ENCODE measurements around the gene LARGE1. TPM values are rescaled to one million over a fixed set of nuclear protein-coding genes. Genes with fewer than 3 reads are reported as not detected.
A peak's percentile ranks its signal among the peaks of the same experiment; 100 is the strongest.

The LARGE1 gene
- total and polyA plus RNA-seq, 2 of the 13 experiments (the other 11 are each of a cell fraction or from before 2014, with no cell fraction given): 8.4 to 11.0 TPM

DNA sequence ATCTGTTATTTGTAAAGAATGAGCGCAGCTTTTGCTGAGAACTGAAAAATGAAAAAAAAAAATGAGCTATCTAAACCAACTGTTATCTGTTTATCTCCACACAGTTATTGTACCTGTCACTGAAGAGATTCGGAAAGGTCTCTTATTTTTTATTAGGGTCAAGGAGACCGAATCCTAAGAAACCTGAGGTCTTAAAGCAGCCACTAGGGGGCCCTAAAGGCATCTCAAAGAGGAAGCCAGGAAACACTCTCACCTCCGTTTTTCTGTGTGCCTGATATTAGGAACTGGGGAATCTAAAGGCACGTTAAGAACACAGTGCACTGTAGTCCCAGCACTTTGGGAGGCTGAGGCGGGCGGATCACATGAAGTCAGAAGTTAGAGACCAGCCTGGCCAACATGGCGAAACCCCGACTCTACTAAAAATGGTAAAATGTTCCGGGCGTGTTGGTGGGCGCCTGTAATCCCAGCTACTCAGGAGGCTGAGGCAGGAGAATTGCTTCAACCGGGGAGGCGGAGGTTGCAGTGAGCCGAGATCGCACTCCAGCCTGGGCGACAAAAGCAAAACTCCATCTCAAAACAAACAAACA lies 3.5 kb upstream of the LARGE1 start:
- 34% methylated on average over 17 of the region's 17 CpGs for WGBS (ENCODE audit: low lambda C conversion rate)
- TF ChIP-seq FIP1L1 (IDR thresholded peaks at IDR 0.05; ENCODE audit: borderline replicate concordance, insufficient read depth, low read depth, low read length) (no peak), MXD1 (CRISPR knock-in tag; IDR thresholded peaks at IDR 0.05) (no peak), SMC3 (IDR thresholded peaks at IDR 0.05; ENCODE audit: low read length) (peak; percentile 69), ZIK1 (CRISPR knock-in tag; IDR thresholded peaks at IDR 0.05; ENCODE audit: borderline replicate concordance, low read depth) (no peak), GMEB2 (CRISPR knock-in tag; IDR thresholded peaks at IDR 0.05; ENCODE audit: low read depth) (no peak), ZNF44 (CRISPR knock-in tag; IDR thresholded peaks at IDR 0.05) (no peak), ZKSCAN5 (CRISPR knock-in tag; IDR thresholded peaks at IDR 0.05) (peak; percentile 89; the same call in 1 of the 2 replicates), ZNF34 (CRISPR knock-in tag; IDR thresholded peaks at IDR 0.05; ENCODE audit: borderline replicate concordance) (no peak), CBFB (CRISPR knock-in tag; IDR thresholded peaks at IDR 0.05) (no peak)
- TF ChIP-seq, protein P1, sequence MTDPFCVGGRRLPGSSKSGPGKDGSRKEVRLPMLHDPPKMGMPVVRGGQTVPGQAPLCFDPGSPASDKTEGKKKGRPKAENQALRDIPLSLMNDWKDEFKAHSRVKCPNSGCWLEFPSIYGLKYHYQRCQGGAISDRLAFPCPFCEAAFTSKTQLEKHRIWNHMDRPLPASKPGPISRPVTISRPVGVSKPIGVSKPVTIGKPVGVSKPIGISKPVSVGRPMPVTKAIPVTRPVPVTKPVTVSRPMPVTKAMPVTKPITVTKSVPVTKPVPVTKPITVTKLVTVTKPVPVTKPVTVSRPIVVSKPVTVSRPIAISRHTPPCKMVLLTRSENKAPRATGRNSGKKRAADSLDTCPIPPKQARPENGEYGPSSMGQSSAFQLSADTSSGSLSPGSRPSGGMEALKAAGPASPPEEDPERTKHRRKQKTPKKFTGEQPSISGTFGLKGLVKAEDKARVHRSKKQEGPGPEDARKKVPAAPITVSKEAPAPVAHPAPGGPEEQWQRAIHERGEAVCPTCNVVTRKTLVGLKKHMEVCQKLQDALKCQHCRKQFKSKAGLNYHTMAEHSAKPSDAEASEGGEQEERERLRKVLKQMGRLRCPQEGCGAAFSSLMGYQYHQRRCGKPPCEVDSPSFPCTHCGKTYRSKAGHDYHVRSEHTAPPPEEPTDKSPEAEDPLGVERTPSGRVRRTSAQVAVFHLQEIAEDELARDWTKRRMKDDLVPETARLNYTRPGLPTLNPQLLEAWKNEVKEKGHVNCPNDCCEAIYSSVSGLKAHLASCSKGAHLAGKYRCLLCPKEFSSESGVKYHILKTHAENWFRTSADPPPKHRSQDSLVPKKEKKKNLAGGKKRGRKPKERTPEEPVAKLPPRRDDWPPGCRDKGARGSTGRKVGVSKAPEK (CRISPR knock-in tag; IDR thresholded peaks at IDR 0.05; ENCODE audit: borderline replicate concordance): no peak
- TF ChIP-seq, protein P2, sequence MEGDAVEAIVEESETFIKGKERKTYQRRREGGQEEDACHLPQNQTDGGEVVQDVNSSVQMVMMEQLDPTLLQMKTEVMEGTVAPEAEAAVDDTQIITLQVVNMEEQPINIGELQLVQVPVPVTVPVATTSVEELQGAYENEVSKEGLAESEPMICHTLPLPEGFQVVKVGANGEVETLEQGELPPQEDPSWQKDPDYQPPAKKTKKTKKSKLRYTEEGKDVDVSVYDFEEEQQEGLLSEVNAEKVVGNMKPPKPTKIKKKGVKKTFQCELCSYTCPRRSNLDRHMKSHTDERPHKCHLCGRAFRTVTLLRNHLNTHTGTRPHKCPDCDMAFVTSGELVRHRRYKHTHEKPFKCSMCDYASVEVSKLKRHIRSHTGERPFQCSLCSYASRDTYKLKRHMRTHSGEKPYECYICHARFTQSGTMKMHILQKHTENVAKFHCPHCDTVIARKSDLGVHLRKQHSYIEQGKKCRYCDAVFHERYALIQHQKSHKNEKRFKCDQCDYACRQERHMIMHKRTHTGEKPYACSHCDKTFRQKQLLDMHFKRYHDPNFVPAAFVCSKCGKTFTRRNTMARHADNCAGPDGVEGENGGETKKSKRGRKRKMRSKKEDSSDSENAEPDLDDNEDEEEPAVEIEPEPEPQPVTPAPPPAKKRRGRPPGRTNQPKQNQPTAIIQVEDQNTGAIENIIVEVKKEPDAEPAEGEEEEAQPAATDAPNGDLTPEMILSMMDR (CRISPR knock-in tag; IDR thresholded peaks at IDR 0.05): peak; percentile 74
- TF ChIP-seq, protein P3, sequence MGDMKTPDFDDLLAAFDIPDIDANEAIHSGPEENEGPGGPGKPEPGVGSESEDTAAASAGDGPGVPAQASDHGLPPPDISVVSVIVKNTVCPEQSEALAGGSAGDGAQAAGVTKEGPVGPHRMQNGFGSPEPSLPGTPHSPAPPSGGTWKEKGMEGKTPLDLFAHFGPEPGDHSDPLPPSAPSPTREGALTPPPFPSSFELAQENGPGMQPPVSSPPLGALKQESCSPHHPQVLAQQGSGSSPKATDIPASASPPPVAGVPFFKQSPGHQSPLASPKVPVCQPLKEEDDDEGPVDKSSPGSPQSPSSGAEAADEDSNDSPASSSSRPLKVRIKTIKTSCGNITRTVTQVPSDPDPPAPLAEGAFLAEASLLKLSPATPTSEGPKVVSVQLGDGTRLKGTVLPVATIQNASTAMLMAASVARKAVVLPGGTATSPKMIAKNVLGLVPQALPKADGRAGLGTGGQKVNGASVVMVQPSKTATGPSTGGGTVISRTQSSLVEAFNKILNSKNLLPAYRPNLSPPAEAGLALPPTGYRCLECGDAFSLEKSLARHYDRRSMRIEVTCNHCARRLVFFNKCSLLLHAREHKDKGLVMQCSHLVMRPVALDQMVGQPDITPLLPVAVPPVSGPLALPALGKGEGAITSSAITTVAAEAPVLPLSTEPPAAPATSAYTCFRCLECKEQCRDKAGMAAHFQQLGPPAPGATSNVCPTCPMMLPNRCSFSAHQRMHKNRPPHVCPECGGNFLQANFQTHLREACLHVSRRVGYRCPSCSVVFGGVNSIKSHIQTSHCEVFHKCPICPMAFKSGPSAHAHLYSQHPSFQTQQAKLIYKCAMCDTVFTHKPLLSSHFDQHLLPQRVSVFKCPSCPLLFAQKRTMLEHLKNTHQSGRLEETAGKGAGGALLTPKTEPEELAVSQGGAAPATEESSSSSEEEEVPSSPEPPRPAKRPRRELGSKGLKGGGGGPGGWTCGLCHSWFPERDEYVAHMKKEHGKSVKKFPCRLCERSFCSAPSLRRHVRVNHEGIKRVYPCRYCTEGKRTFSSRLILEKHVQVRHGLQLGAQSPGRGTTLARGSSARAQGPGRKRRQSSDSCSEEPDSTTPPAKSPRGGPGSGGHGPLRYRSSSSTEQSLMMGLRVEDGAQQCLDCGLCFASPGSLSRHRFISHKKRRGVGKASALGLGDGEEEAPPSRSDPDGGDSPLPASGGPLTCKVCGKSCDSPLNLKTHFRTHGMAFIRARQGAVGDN (CRISPR knock-in tag; IDR thresholded peaks at IDR 0.05): no peak

More for the DNA sequence above, 3.5 kb upstream of the LARGE1 start:
- H4K20me1 ChIP-seq (ENCODE audit: insufficient read depth, low read length): no peaks in the 10 kb centered on the region
- no TSS peak for BruUV-seq (replicated peaks)
- no peak overlapping the region for H3K27ac ChIP-seq (ENCODE audit: extremely low read length, insufficient read depth, low read length)
- H3K4me1 ChIP-seq (ENCODE audit: insufficient read depth, low read length): peaks cover 32% of the 10 kb centered on the region
- no peak overlapping the region for H3K9ac ChIP-seq (ENCODE audit: insufficient read depth, low read depth, low read length)
- DNase-seq (ENCODE audit: low spot score): peak; percentile 67
- H3K36me3 ChIP-seq (replicated peaks in 1 of 2; ENCODE audit: control insufficient read depth in 1 of 2, insufficient read depth in 2 of 2, low read length in 2 of 2): no peaks in the 10 kb centered on the region
- in situ Hi-C loops (cut with HindIII; ENCODE audit: extremely low pct_ligation_motif_present, low pct_unique_long_range_greater_than_20kb): loop anchor here (5.0 to 25.0 kb wide), 2 partner anchors 184 to 411 kb away; no protein-coding TSS in a partner anchor
- ChIA-PET POLR2A (no interaction called here), CTCF (ENCODE audit: low intra/inter-chr PET ratio, low total read pairs) (interaction anchor here (1.4 to 2.1 kb wide), 2 partner anchors 182 to 187 kb away, joined by 15 to 16 read pairs; no protein-coding TSS in a partner anchor)
- no peak overlapping the region for H3K4me3 ChIP-seq (replicated peaks in 1 of 3; ENCODE audit: insufficient read depth in 1 of 3, low read depth in 2 of 3, low read length in 3 of 3)
- no peak overlapping the region for H3K4me2 ChIP-seq (ENCODE audit: low read depth, low read length)
- no peak overlapping the region for H2AFZ ChIP-seq (ENCODE audit: low read length)
- H3K27me3 ChIP-seq (ENCODE audit: control insufficient read depth in 1 of 2, insufficient read depth in 2 of 2, low read length in 2 of 2): peaks cover 3 to 28% of the 10 kb centered on the region in 2 experiments; a peak in 4 of 5 replicates
- H3K79me2 ChIP-seq (ENCODE audit: insufficient read depth, low read length): peaks cover 8% of the 10 kb centered on the region
- no peak for ATAC-seq
- intact Hi-C loops (cut with micrococcal nuclease; ENCODE audit: unreplicated experiment): loop anchor here (1.0 to 2.0 kb wide), 2 partner anchors 182 to 621 kb away; no protein-coding TSS in a partner anchor
- FAIRE-seq: peak; percentile 53
- H3K9me3 ChIP-seq (ENCODE audit: low read length): no peaks in the 10 kb centered on the region
